HCT116 (cell line): ENCODE measurements around the gene ALDH1L1. TPM values are rescaled to one million over a fixed set of nuclear protein-coding genes. Genes with fewer than 3 reads are reported as not detected.
A peak's percentile ranks its signal among the peaks of the same experiment; 100 is the strongest.

Experiments used
- ATAC-seq: fragments of 200-7000 bp; cut with Tn5 transposase; 2 replicates; pipeline ENCODE4 v1.9.1; 2020; ENCODE audit warnings: mild to moderate bottlenecking, moderate library complexity
- BruUV-seq: library from RNA; stranded (reverse); fragments of 400-500 nt; replicated peaks from 2 replicates; lab custom pipeline; 2021; lab: Mats Ljungman, UMichigan
- CTCF ChIA-PET: fragments of 300-600 bp; sonication (Branson Sonifier 250); formaldehyde crosslinking; loops from one replicate; lab custom pipeline; 2021; ENCODE audit warnings: antibody characterized with exemption; lab: Charles Lee
- POLR2A ChIA-PET: fragments of 300-600, 350-600 bp; sonication (Branson Sonifier 250); formaldehyde crosslinking; loops from one replicate; lab custom pipeline; 2021; ENCODE audit warnings: antibody characterized with exemption; lab: Charles Lee
- RAD21 ChIA-PET, 2 experiments: fragments of 300-600 bp; sonication (Branson Sonifier 250); formaldehyde crosslinking; loops; one replicate each; lab custom pipeline; 2023; ENCODE audit warnings: low total read pairs in 2 of 2; ENCODE audit not compliant: uncharacterized antibody in 2 of 2, unreplicated experiment in 2 of 2, low non-redundant PET in 1 of 2; lab: Charles Lee
- DNase-seq: peaks from one replicate; pipeline ENCODE4 v3.0.0-alpha.2; 2010; ENCODE audit warnings: low read depth, low spot score
- H2AFZ ChIP-seq: fragments of 200-600 bp; shearing (Covaris generic), sonication (generic); 2 replicates; pipeline ENCODE4 v1.6.1; 2017; ENCODE audit warnings: low read depth, mixed run types, mixed read lengths, antibody characterized with exemption, low read length; ENCODE audit not compliant: poor library complexity, severe bottlenecking
- H3K27ac ChIP-seq: 2 replicates; pipeline ENCODE4 v1.5.1; 2012; ENCODE audit warnings: low read depth, low read length
- H3K27me3 ChIP-seq: fragments of 200-600 bp; sonication (generic); 2 replicates; pipeline ENCODE4 v1.6.1; 2016; ENCODE audit warnings: mixed run types, low read length, mixed read lengths; ENCODE audit not compliant: insufficient read depth
- H3K36me3 ChIP-seq, 2 experiments: fragments of 200-500 bp in 1 of 2; fragments of 200-600 bp in 1 of 2; sonication (Bioruptor generic) in 1 of 2; sonication (generic) in 1 of 2; 2 replicates each; pipeline versions ENCODE4 v1.5.1 to v1.6.1; 2014 to 2016; ENCODE audit warnings: low read length in 2 of 2, inconsistent platforms in 1 of 2, mixed read lengths in 1 of 2, mixed run types in 1 of 2; ENCODE audit not compliant: insufficient read depth in 2 of 2, control insufficient read depth in 1 of 2
- H3K4me1 ChIP-seq, 2 experiments: fragments of 200-600 bp in 1 of 2; sonication (generic) in 1 of 2; 2 replicates each; pipeline versions ENCODE4 v1.5.1 to v1.6.1; 2012 to 2017; ENCODE audit warnings: low read length in 2 of 2, inconsistent platforms in 1 of 2, mild to moderate bottlenecking in 1 of 2, mixed read lengths in 1 of 2, mixed run types in 1 of 2, moderate library complexity in 1 of 2; ENCODE audit not compliant: insufficient read depth in 2 of 2, control insufficient read depth in 1 of 2
- H3K4me2 ChIP-seq: fragments of 200-600 bp; sonication (generic); 2 replicates; pipeline ENCODE4 v1.6.1; 2017; ENCODE audit warnings: mixed run types, low read length, mixed read lengths
- H3K4me3 ChIP-seq, 2 experiments: fragments of 200-600 bp in 1 of 2; sonication (generic) in 1 of 2; replicated peaks in 1 of 2; 2 replicates each; pipeline ENCODE4 v1.5.1; 2011 to 2016; ENCODE audit warnings: low read length in 2 of 2, control low read depth in 1 of 2, low read depth in 1 of 2, mild to moderate bottlenecking in 1 of 2, mixed read lengths in 1 of 2, mixed run types in 1 of 2
- H3K79me2 ChIP-seq: fragments of 200-600 bp; sonication (generic); 2 replicates; pipeline ENCODE4 v1.6.1; 2017; ENCODE audit warnings: mild to moderate bottlenecking, mixed run types, low read length, moderate library complexity, mixed read lengths; ENCODE audit not compliant: insufficient read depth
- H3K9ac ChIP-seq: fragments of 200-600 bp; sonication (generic); 2 replicates; pipeline ENCODE4 v1.6.1; 2016; ENCODE audit warnings: low read length, mixed read lengths
- H3K9me2 ChIP-seq: fragments of 200-600 bp; sonication (generic), shearing (Covaris generic); 2 replicates; pipeline ENCODE4 v1.6.1; 2017; ENCODE audit warnings: mixed run types, mild to moderate bottlenecking, moderate library complexity; ENCODE audit not compliant: insufficient read depth
- H3K9me3 ChIP-seq, 2 experiments: fragments of 200-500 bp in 1 of 2; fragments of 200-600 bp in 1 of 2; sonication (Bioruptor generic) in 1 of 2; sonication (generic) in 1 of 2; 2 replicates each; pipeline ENCODE4 v1.6.1; 2014 to 2017; ENCODE audit warnings: low read length in 2 of 2, mixed read lengths in 2 of 2, inconsistent platforms in 1 of 2, low read depth in 1 of 2, mild to moderate bottlenecking in 1 of 2, mixed run types in 1 of 2, moderate library complexity in 1 of 2; ENCODE audit not compliant: control insufficient read depth in 1 of 2, insufficient read depth in 1 of 2
- H4K20me1 ChIP-seq: fragments of 200-600 bp; sonication (generic), shearing (Covaris generic); 2 replicates; pipeline ENCODE4 v1.6.1; 2017; ENCODE audit warnings: mixed run types, mild to moderate bottlenecking, moderate library complexity; ENCODE audit not compliant: insufficient read depth
- CBX3 ChIP-seq: IDR thresholded peaks from 2 replicates; pipeline ENCODE4 v1.6.1; 2012; ENCODE audit warnings: low read depth
- EGR1 ChIP-seq: IDR thresholded peaks from 2 replicates; pipeline ENCODE4 v1.6.1; 2012; ENCODE audit warnings: low read depth
- ELF1 ChIP-seq: IDR thresholded peaks from 2 replicates; pipeline ENCODE4 v1.6.1; 2012; ENCODE audit warnings: low read depth, borderline replicate concordance
- EZH2 ChIP-seq: fragments of 200-600 bp; sonication (generic); IDR thresholded peaks from 2 replicates; pipeline ENCODE4 v1.6.1; 2017; ENCODE audit warnings: antibody characterized with exemption, mixed run types
- EZH2phosphoT487 ChIP-seq: fragments of 200-600 bp; IDR thresholded peaks from 2 replicates; pipeline ENCODE4 v1.6.1; 2018; ENCODE audit warnings: antibody characterized with exemption, borderline replicate concordance
- FOSL1 ChIP-seq: IDR thresholded peaks from 2 replicates; pipeline ENCODE4 v1.6.1; 2012; ENCODE audit warnings: low read depth
- POLR2A ChIP-seq: IDR thresholded peaks from 2 replicates; pipeline ENCODE4 v1.7.0; 2011; ENCODE audit warnings: borderline replicate concordance; ENCODE audit not compliant: insufficient read depth, insufficient read length; ENCODE audit errors: extremely low read depth
- POLR2AphosphoS5 ChIP-seq: IDR thresholded peaks from 2 replicates; pipeline ENCODE4 v1.6.1; 2011; ENCODE audit warnings: mild to moderate bottlenecking, low read depth, low read length, moderate library complexity
- RAD21 ChIP-seq: IDR thresholded peaks from 2 replicates; pipeline ENCODE4 v1.6.1; 2012; ENCODE audit warnings: low read depth, mild to moderate bottlenecking
- SP1 ChIP-seq: IDR thresholded peaks from 2 replicates; pipeline ENCODE4 v1.6.1; 2012; ENCODE audit warnings: low read depth
- SRF ChIP-seq: IDR thresholded peaks from 2 replicates; pipeline ENCODE4 v1.6.1; 2012; ENCODE audit warnings: low read depth
- TCF7L2 ChIP-seq: IDR thresholded peaks from 2 replicates; pipeline ENCODE4 v1.7.0; 2011; ENCODE audit warnings: borderline replicate concordance, inconsistent platforms; ENCODE audit not compliant: insufficient read depth, insufficient read length; ENCODE audit errors: extremely low read depth
- YY1 ChIP-seq: IDR thresholded peaks from 2 replicates; pipeline ENCODE4 v1.6.1; 2011; ENCODE audit warnings: low read length, low read depth, moderate library complexity, mild to moderate bottlenecking; ENCODE audit not compliant: insufficient replicate concordance; ENCODE audit errors: extremely low read depth
- ZFX ChIP-seq: fragments of 450-650 bp; IDR thresholded peaks from 2 replicates; pipeline ENCODE4 v1.6.1; 2017
- intact Hi-C: fragments of 100-400 bp; cut with micrococcal nuclease; formaldehyde crosslinking; loops from 2 replicates; pipeline ENCODE4 v1.10.0; 2022
- total RNA-seq: library from RNA; stranded (reverse); gene quantifications from one replicate; pipeline ENCODE4 v1.2.1, GENCODE V29; 2021; ENCODE audit not compliant: unreplicated experiment
- TF ChIP-seq, protein P1 (sequence below): IDR thresholded peaks from 2 replicates; pipeline ENCODE4 v1.6.1; 2012
- TF ChIP-seq, protein P2 (sequence below), 3 experiments: fragments of 200-600 bp in 1 of 3; sonication (generic) in 1 of 3; IDR thresholded peaks in 2 of 3; conservative IDR thresholded peaks in 1 of 3; 2 replicates each; pipeline ENCODE4 v1.5.1; 2012 to 2017; ENCODE audit warnings: low read depth in 2 of 3, low read length in 2 of 3, antibody characterized with exemption in 1 of 3, borderline replicate concordance in 1 of 3, control low read depth in 1 of 3, mild to moderate bottlenecking in 1 of 3, mixed read lengths in 1 of 3, mixed run types in 1 of 3, moderate library complexity in 1 of 3; ENCODE audit not compliant: insufficient read depth in 1 of 3

The ALDH1L1 gene
- total RNA-seq, 1 experiment from 2014 or later: 0.81 TPM

DNA sequence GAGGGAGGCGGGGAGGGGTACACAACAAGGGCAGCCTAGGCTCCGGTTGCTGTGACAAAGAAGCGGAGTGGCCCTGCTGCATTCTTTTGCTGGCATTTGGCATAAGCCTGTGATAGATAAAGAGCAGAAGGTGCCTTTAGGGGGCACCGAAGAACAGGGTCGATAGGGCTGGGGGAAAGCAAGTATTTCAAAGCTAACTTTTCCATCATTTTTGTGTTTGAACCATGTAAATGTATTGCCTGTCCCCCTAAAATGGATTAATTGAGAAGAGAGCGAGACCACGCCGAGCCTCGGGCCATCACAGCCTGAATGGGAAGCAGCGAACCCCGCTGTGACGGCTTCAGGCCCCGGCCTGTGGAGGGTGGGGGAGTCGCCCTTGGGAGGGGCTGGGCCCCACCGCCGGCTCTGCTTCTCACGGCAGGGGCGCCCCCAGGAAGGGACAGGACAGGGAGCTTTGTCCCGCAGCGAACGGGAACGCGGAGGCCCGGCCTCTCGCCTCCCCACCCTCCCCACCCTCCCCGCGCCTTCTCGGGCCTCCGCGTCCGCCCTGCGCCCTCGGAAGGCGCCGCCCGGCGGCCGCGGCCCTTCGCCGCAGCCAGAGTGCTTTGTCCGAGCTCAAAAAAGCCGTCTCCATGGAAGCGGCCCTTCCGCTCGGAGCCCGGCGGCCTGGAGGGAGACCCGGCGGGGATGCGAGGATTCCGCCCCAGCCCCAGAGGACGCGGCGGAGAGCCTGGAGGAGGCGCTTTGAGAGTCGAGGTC, 32.4 kb upstream of the ALDH1L1 start (continued):
- TF ChIP-seq RAD21 (peak; percentile 21; the same call in 1 of the 2 replicates), EZH2phosphoT487 (no peak), FOSL1 (no peak), ELF1 (no peak), SP1 (no peak)

DNA sequence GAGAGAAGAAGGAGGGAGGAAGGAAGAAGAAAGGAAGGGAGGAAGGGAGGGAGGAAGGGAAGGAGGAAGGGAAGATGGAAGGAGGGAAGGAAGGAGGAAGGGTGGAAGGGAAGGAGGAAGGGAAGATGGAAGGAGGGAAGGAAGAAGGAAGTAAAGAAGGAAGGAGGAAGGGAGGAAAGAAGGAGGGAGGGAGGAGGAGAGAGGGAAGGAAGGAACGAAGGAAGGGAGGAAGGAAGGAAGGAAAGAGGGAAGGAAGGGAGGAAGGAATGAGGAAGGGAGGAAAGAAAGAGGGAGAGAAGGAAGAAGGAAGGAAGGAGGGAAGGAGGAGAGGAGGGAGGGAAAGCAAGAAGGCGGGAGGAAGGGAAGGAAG, 31.8 kb upstream of the ALDH1L1 start:
- CTCF ChIA-PET: interaction anchor here (1.1 kb wide), 1 partner anchor 136 kb away, joined by 4 read pairs; no protein-coding TSS in a partner anchor
- Histone ChIP-seq H3K9ac (peak overlapping the region; percentile 45), H3K27ac (peak overlapping the region; percentile 52), H3K4me3 (peak overlapping the region; percentile 28 to 50; a peak in 2 of 4 replicates), H3K9me3 (no peaks in the 10 kb centered on the region), H2AFZ (peak overlapping the region; percentile 32), H3K27me3 (no peaks in the 10 kb centered on the region), H3K36me3 (no peaks in the 10 kb centered on the region), H3K4me1 (peaks cover 26 to 51% of the 10 kb centered on the region in 2 experiments), H3K9me2 (no peaks in the 10 kb centered on the region), H3K4me2 (peak overlapping the region; percentile 74), H3K79me2 (no peaks in the 10 kb centered on the region), H4K20me1 (no peaks in the 10 kb centered on the region)
- no TSS peak for BruUV-seq
- TF ChIP-seq YY1: no peak
- no peak for TF ChIP-seq RAD21
- intact Hi-C loops: no loop called here
- RAD21 ChIA-PET: no interaction called here
- ATAC-seq (no peak), DNase-seq (no peak)
- POLR2A ChIA-PET: no interaction called here

DNA sequence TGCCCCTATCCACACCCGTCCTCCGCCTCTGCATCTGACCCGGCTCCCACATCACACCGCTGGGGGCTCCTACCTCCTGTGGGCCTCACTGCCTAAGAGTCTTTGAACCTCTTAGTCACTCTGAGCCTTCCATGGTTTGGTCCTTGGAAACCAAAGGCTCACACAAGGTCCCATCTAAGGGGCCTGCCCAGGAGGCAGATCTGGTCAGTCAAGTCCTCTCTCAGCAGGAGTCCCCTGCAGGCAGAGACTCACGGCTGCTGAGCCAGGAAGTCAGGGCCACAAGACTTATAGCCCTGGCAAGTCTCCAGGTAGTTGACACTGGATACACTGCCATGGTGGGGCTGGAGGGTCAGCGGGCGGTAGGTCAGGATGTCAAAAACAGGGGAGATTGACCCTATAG, 31.2 kb upstream of the ALDH1L1 start:
- Histone ChIP-seq H2AFZ (no peak overlapping the region), H3K9me2 (no peaks in the 10 kb centered on the region), H3K36me3 (no peaks in the 10 kb centered on the region), H3K27ac (peak overlapping the region; percentile 52; the same call in 1 of the 2 replicates), H4K20me1 (no peaks in the 10 kb centered on the region), H3K27me3 (no peaks in the 10 kb centered on the region), H3K9ac (no peak overlapping the region), H3K4me3 (no peak overlapping the region), H3K4me2 (peak overlapping the region; percentile 74), H3K79me2 (no peaks in the 10 kb centered on the region), H3K9me3 (no peaks in the 10 kb centered on the region), H3K4me1 (peaks cover 26 to 46% of the 10 kb centered on the region in 2 experiments)
- DNase-seq (no peak), ATAC-seq (peak; percentile 34; the same call in 1 of the 2 replicates)
- ChIA-PET CTCF (no interaction called here), RAD21 (no interaction called here), POLR2A (no interaction called here)
- intact Hi-C loops: no loop called here
- no TSS peak for BruUV-seq
- TF ChIP-seq, protein P1, sequence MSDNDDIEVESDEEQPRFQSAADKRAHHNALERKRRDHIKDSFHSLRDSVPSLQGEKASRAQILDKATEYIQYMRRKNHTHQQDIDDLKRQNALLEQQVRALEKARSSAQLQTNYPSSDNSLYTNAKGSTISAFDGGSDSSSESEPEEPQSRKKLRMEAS: no peak
- TF ChIP-seq TCF7L2 (no peak), RAD21 (no peak), YY1 (no peak), EGR1 (no peak), ZFX (no peak), EZH2 (no peak), POLR2AphosphoS5 (no peak), EZH2phosphoT487 (no peak), POLR2A (no peak), SP1 (no peak), ELF1 (no peak), CBX3 (no peak), SRF (no peak)
- TF ChIP-seq, protein P2, sequence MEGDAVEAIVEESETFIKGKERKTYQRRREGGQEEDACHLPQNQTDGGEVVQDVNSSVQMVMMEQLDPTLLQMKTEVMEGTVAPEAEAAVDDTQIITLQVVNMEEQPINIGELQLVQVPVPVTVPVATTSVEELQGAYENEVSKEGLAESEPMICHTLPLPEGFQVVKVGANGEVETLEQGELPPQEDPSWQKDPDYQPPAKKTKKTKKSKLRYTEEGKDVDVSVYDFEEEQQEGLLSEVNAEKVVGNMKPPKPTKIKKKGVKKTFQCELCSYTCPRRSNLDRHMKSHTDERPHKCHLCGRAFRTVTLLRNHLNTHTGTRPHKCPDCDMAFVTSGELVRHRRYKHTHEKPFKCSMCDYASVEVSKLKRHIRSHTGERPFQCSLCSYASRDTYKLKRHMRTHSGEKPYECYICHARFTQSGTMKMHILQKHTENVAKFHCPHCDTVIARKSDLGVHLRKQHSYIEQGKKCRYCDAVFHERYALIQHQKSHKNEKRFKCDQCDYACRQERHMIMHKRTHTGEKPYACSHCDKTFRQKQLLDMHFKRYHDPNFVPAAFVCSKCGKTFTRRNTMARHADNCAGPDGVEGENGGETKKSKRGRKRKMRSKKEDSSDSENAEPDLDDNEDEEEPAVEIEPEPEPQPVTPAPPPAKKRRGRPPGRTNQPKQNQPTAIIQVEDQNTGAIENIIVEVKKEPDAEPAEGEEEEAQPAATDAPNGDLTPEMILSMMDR (IDR thresholded peaks at IDR 0.05 in 2 of 3, conservative IDR thresholded peaks at IDR 0.05 in 1 of 3; ENCODE audit: borderline replicate concordance in 1 of 3, insufficient read depth in 1 of 3, low read depth in 2 of 3, low read length in 2 of 3): no peak
